ENCODE results near the gene NAP1L4. TPM values are rescaled to one million over a fixed set of nuclear protein-coding genes. Genes with fewer than 3 reads are reported as not detected.

NAP1L4 gene
- total RNA-seq, 2 donors from 2014 or later, result 62.8 to 83.7 TPM

- DNase-seq (ENCODE audit: low spot score) (no peak), ATAC-seq (ENCODE audit: insufficient number of reproducible peaks, low FRiP score, low read depth) (no peak)
- Histone ChIP-seq H3K4me1 (ENCODE audit: control insufficient read depth in 1 of 2, low read depth in 2 of 2) (peaks cover 5 to 29% of the 10 kb centered on the region in 2 donors), H3K9me3 (no peaks in the 10 kb centered on the region), H3K27me3 (replicated peaks; ENCODE audit: insufficient read depth) (no peaks in the 10 kb centered on the region), H3K27ac (no peak overlapping the region), H3K4me3 (no peak overlapping the region), H3K36me3 (peaks cover 6% of the 10 kb centered on the region)
- no peak for TF ChIP-seq CTCF (IDR thresholded peaks at IDR 0.05)
These were observed 6.1 kb upstream of the NAP1L4 start for GRCh38 chr11:2998073-2998850.

GRCh38 chr11:2997406-2997805 is 5.3 kb upstream of the NAP1L4 start:
- Histone ChIP-seq H3K36me3 (peaks cover under 1% of the 10 kb centered on the region), H3K27me3 (replicated peaks; ENCODE audit: insufficient read depth) (no peaks in the 10 kb centered on the region), H3K27ac (no peak overlapping the region), H3K9me3 (no peaks in the 10 kb centered on the region), H3K4me1 (ENCODE audit: control insufficient read depth in 1 of 2, low read depth in 2 of 2) (peaks cover 8 to 32% of the 10 kb centered on the region in 2 donors), H3K4me3 (no peak overlapping the region)
- TF ChIP-seq CTCF (IDR thresholded peaks at IDR 0.05), result no peak
- ATAC-seq (ENCODE audit: insufficient number of reproducible peaks, low FRiP score, low read depth) (no peak), DNase-seq (ENCODE audit: low spot score) (no peak)

- no peak for TF ChIP-seq CTCF (IDR thresholded peaks at IDR 0.05)
- no peaks in the 10 kb centered on the region for H3K9me3 ChIP-seq
- no peak overlapping the region for H3K27ac ChIP-seq
- H3K36me3 ChIP-seq, result no peaks in the 10 kb centered on the region
- no peaks in the 10 kb centered on the region for H3K27me3 ChIP-seq (replicated peaks; ENCODE audit: insufficient read depth)
- H3K4me3 ChIP-seq, result no peak overlapping the region
- DNase-seq (ENCODE audit: low spot score), result no peak
- ATAC-seq (ENCODE audit: insufficient number of reproducible peaks, low FRiP score, low read depth), result no peak
- peaks cover 8 to 28% of the 10 kb centered on the region in 2 donors for H3K4me1 ChIP-seq (ENCODE audit: control insufficient read depth in 1 of 2, low read depth in 2 of 2)
These were observed 4.8 kb upstream of the NAP1L4 start for GRCh38 chr11:2996976-2997375.

- TF ChIP-seq CTCF (IDR thresholded peaks at IDR 0.05), result no peak
- Histone ChIP-seq H3K27me3 (replicated peaks; ENCODE audit: insufficient read depth) (no peaks in the 10 kb centered on the region), H3K4me1 (ENCODE audit: control insufficient read depth in 1 of 2, low read depth in 2 of 2) (peaks cover 3 to 18% of the 10 kb centered on the region in 2 donors), H3K4me3 (no peak overlapping the region), H3K27ac (no peak overlapping the region), H3K36me3 (no peaks in the 10 kb centered on the region), H3K9me3 (no peaks in the 10 kb centered on the region)
- no peak for ATAC-seq (ENCODE audit: insufficient number of reproducible peaks, low FRiP score, low read depth)
- no peak for DNase-seq (ENCODE audit: low spot score)
These were observed 3.9 kb upstream of the NAP1L4 start for GRCh38 chr11:2995893-2996554.

- H3K9me3 ChIP-seq, result no peaks in the 10 kb centered on the region
- DNase-seq (ENCODE audit: low spot score) (no peak), ATAC-seq (ENCODE audit: insufficient number of reproducible peaks, low FRiP score, low read depth) (no peak)
- H3K4me3 ChIP-seq, result no peak overlapping the region
- no peak for TF ChIP-seq CTCF (IDR thresholded peaks at IDR 0.05)
- H3K27ac ChIP-seq, result no peak overlapping the region
- H3K36me3 ChIP-seq, result no peaks in the 10 kb centered on the region
- H3K4me1 ChIP-seq (ENCODE audit: control insufficient read depth in 1 of 2, low read depth in 2 of 2), result peaks cover 12 to 18% of the 10 kb centered on the region in 2 donors
- H3K27me3 ChIP-seq (replicated peaks; ENCODE audit: insufficient read depth), result no peaks in the 10 kb centered on the region
These were observed 3.0 kb upstream of the NAP1L4 start for GRCh38 chr11:2995031-2995561.
